CD4-positive, alpha-beta T cell treated with Interleukin-12 subunit alpha and Interleukin-12 subunit beta, for 1 hour (primary cell): Measurements from ENCODE around the gene DNAH12.
A peak's percentile ranks its signal among the peaks of the same experiment; 100 is the strongest.

Experiments
- DNase-seq: peaks from one replicate; pipeline ENCODE4 v3.0.0-alpha.2; 2020

DNAH12 gene

GRCh38 chr3:57544181-57545125 is at the start of gene DNAH12:
DNAH12 (minus strand) TSS chr3:57544344; CDS start chr3:57542870, 1,474 bp downstream.
- no peak for DNase-seq

- DNase-seq = no peak
Measured at GRCh38 chr3:57592306-57592705, 48.2 kb upstream of the DNAH12 start.

GRCh38 chr3:57587905-57588304 is 43.8 kb upstream of the DNAH12 start:
- no peak for DNase-seq

- no peak for DNase-seq
Measured at GRCh38 chr3:57586778-57587177, 42.6 kb upstream of the DNAH12 start.

GRCh38 chr3:57583544-57583943 is 39.4 kb upstream of the DNAH12 start:
- no peak for DNase-seq

- no peak for DNase-seq
Measured at GRCh38 chr3:57582474-57583168, 38.5 kb upstream of the DNAH12 start.

- no peak for DNase-seq
Measured at GRCh38 chr3:57577801-57578200, 33.7 kb upstream of the DNAH12 start.

- no peak for DNase-seq
Measured at GRCh38 chr3:57575966-57576626, 32.0 kb upstream of the DNAH12 start.

- no peak for DNase-seq
Measured at GRCh38 chr3:57572096-57572495, 28.0 kb upstream of the DNAH12 start.

GRCh38 chr3:57570878-57571277 is 26.7 kb upstream of the DNAH12 start:
- DNase-seq = no peak

- DNase-seq = no peak
Measured at GRCh38 chr3:57569859-57570450, 25.8 kb upstream of the DNAH12 start.

- DNase-seq = no peak
Measured at GRCh38 chr3:57559526-57559925, 15.4 kb upstream of the DNAH12 start.

GRCh38 chr3:57557085-57557537 is 13.0 kb upstream of the DNAH12 start:
- DNase-seq = peak; percentile 41

GRCh38 chr3:57556459-57557084 is 12.4 kb upstream of the DNAH12 start:
- no peak for DNase-seq

GRCh38 chr3:57555738-57556458 is 11.8 kb upstream of the DNAH12 start, which contains the start of gene PDE12:
PDE12 (plus strand) TSS chr3:57556274; CDS start chr3:57556380, 106 bp downstream.
- DNase-seq = peak; percentile 86

GRCh38 chr3:57555306-57555705 is 11.2 kb upstream of the DNAH12 start:
- no peak for DNase-seq

GRCh38 chr3:57546616-57547015 is 2.5 kb upstream of the DNAH12 start:
- DNase-seq = no peak

- no peak for DNase-seq
Measured at GRCh38 chr3:57545636-57546268, 1.6 kb upstream of the DNAH12 start.

GRCh38 chr3:57538465-57538864 is 5.7 kb downstream of the DNAH12 start:
- no peak for DNase-seq

- DNase-seq = no peak
Measured at GRCh38 chr3:57530071-57530608, 14.0 kb downstream of the DNAH12 start.
